Stimulated activated CD4-positive, alpha-beta T cell treated with anti-CD3 and anti-CD28 coated beads, Interleukin-12 subunit alpha, Interleukin-12 subunit beta, amount 100 ng/mL, for 48 hours (primary cell): ENCODE measurements around the gene LCLAT1.
"Not testable (repeated sequence)": the region's sequence is repeated elsewhere in the genome, so short reads cannot be mapped to it uniquely, and the experiment has no call there.

Experiments
- DNase-seq, 3 donors: peaks; one replicate each; pipeline ENCODE4 v3.0.0-alpha.2; 2020; ENCODE audit warnings: low read depth in 2 of 3, low spot score in 1 of 3

LCLAT1 gene

DNA sequence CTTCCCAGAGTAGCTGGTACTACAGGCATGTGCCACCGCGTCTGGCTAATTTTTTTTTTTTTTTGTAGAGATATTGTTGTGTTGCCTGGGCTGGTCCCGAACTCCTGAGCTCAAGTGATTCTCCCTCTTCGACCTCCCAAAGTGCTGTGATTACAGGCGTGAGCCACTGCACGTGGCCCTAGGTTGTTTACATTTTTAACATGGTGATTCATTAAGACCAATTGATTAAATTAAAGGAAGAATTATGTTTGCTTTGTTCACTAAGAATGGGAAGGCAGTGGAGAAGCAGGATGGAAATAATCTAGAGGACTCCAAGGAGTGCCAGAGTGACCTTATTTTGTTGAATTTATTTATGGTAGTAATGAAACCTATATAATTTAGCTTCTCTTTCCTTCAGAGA, 7.5 kb downstream of the LCLAT1 start:
- no peak for DNase-seq

DNA sequence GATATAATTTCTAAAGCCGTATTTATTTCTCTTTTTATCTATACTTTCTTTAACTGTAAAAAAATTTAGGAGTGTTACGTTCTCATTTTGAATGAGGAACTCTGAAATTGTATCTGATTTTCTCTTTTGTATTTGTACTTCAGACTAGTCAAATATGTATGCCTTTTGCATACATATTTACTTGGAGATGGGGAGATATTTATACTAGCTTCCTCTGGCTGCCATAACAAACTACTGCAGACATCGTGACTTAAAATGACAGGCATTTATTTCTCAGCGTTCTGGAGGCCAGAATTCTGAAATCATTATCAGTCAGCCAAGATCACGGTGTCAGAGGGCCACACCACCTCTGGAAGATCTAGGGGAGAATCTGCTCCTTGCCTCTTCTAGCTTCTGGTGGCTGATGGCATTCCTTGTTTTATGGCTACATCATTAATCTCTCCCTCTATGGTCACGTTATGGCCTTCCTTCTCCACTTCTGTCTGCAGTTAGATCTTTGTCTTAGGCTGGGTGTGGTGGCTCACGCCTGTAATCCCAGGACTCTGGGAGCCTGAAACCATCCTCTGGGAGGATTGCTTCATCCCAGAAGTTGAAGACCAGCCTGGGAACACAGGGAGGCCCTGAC, 8.2 kb downstream of the LCLAT1 start:
- no peak for DNase-seq

DNA sequence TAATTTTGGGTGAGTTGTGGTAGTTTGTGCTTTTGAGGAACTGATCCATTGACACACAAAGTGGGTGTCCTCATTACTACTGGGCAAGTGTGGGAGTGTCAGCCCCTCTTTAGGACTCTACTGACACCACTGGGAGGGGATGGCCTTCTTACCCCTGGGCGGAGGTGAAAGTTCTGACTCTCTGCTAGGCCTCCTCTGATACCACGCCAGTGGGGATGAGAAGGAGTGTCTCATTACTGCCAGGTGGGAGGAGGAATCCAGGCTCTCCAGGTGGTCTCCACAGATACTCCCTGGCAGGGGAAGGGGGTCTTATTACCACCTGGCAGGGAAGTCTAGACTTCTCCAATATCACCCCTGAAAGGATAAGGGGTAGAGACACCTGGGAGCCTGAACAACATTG, 9.1 kb downstream of the LCLAT1 start:
- no peak for DNase-seq

DNA sequence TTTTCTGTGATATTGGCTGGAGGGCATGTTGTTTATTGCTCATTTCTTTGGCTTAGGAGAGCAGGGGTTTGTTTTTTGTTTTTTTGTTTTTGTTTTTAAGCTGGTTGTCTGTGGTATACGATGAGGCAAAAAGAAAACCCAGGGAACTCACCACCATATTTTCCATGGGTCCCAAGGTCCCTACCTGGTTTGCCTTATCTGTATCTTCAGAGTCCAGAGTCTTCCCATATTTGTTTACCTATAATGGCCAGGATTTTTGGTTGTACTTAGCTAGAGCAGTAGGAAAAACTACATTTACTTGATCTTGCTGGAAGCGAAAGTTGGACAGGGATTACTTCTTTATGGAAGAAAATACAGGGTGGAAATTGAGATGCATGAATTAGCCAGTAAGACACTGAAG, 9.5 kb downstream of the LCLAT1 start:
- DNase-seq = no peak

DNA sequence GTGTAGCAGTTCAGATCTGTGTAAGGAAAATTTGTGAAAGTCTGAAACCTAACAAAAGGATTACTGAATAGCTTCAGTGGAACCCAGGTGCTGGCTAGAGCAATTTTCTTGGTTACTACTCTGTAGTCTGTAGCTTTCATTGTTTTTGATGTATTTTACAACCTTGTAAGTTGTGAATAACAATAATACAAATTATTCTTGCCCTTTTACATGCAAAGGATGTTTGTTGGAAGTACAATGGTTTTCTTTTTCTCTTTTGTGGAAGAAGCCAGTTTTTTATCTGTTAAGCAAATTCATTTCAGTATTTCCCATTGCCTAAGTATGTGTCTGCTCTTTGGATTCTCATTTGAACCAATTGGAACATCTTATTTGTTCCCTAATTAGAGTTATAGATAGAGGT, 10.2 kb downstream of the LCLAT1 start:
- no peak for DNase-seq

DNA sequence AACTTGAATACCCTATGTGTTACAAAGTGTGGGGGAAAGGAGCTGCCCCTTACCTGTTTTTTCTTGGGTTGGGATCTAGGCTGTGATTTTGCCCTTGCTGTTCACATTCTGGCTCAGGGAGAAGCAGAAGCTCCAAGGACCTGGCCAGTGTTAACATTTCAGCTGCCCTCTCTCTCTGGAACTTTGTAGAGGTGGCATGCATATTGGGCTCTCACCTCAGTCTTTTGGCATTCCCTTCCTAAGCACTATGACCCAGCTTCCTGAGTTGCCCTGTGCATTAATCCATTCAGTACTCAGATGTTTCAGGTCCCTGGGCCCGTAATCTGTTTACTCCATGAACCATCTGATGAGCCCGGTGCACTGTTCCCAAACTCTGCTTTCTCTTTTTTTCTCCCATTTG, 12.1 kb downstream of the LCLAT1 start:
- no peak for DNase-seq

DNA sequence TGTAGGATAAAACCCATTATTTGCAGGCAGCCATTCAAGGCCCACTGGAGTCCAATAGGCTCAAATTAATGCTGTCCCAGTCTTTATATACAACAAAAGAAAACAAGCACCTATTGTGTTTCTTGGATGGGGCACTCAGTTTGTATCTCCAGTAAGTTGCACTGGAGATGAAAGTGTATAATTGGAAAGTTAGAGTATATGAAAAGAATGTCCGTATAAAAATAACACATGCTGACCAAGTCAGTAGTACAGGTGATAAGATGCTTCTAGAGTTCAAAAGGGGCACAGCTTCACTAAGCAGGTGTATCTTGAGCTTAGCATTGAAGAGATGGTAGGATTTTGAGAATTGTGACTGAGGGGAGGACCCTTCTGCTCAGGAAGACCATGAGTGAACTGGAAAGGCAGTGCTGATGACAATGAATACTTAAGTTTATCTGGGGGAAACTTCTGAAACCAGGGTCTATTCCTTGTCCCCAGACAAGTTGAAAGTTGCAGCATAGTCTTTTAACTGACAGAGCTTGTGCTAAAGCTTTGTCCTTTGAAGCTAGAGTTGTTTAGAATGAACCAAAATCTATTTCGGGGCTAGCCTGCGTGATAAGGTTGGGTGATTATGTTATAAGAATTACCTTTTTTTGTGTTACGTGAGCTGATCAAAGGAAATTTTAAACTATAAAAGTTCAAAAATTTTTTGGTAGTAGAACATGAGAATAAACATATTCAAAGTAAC, 15.2 kb downstream of the LCLAT1 start:
- DNase-seq = no peak

DNA sequence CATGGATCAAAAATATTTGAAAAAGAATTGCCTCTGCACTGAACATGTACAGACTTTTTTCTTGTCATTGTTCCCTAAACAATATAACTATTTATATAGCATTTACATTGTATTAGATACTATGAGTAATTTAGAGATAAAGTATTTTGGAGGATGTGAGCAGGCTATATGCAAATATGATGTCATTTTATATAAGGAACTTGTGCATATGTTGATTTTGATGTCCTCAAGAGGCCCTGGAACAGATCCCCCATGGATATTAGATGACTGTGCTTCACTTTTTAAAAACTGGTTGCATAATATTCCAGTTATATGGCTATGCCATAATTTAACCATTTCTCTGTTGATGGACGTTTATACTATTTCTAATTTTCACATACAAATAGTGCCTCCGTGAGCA, 16.5 kb downstream of the LCLAT1 start:
- no peak for DNase-seq

DNA sequence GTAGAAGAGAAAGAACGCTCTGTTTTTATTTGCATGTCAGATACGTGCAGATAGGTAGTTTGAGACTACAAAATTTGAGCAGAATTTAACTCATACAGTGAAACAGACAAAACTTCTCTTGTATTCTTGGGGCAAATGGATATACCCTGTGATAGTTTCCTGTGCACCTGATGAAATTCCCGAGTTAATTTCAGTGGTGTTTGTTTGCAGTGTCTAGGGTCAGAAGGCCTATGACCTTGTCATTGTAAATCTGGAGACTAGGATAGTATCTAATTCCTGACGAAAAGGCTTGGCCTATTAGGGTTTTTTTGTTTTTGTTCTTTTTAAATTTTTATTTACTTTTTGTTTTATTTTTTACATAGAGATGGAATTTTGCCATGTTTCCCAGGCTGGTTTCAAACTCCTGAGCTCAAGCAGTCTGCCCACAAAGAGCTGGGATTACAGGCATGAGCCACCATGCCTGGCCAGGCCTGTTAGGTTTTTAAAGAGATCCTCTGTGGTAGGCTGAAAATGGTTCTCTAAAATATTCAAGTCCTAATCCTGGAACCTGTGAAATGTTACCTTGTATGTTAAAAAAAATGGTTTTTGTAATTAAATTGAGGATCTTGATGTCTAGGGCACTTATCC, 17.6 kb downstream of the LCLAT1 start:
- no peak for DNase-seq

DNA sequence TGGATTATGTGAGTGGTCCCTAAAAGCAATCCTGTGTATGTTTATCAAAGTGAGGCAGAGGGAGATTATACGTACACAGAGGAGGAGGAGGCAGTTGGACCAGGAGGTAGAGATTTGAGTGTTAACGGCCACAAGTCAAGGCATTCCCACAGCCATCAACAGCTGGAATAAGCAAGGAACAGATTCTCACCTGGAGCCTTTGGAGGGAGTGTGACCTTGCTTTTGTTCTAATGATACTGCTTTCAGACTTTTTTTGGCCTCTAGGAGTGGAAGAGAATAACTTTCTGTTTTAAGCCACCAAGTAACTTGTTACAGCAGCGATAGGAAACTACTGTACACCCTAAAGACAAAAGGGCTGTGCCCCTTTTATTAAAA, 18.1 kb downstream of the LCLAT1 start:
- no peak for DNase-seq

DNA sequence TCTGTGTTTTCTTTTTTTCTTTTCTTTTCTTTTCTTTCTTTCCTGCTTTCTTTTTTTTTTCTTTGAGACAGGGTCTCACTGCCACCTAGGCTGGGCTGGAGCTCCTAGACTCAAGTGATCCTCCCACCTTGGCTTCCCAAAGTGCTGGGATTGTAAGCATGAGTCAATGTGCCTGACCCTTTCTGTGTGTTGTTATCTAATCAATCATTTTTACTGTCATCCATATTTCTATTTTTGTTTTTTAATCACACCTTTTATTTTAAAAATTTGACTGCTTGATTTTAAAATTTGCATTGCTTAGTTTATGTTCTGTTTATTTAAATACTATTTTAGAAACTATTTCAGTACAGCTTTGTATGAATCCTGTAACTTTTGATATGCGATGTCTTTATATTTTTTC, 19.2 kb downstream of the LCLAT1 start:
- no peak for DNase-seq

DNA sequence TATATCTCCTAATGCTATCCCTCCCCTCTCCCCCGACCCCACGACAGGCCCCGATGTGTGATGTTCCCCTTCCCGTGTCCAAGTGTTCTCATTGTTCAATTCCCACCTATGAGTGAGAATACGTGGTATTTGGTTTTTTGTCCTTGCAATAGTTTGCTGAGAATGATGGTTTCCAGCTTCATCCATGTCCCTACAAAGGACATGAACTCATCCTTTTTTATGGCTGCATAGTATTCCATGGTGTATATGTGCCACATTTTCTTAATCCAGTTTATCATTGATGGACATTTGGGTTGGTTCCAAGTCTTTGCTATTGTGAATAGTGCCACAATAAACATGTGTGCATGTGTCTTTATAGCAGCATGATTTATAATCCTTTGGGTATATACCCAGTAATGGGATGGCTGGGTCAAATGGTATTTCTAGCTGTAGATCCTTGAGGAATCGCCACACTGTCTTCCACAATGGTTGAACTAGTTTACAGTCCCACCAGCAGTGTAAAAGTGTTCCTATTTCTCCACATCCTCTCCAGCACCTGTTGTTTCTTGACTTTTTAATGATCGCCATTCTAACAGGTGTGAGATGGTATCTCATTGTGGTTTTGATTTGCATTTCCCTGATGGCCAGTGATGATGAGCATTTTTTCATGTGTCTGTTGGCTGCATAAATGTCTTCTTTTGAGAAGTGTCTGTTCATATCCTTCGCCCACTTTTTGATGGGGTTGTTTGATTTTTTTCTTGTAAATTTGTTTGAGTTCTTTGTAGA, 20.2 kb downstream of the LCLAT1 start:
- DNase-seq = not testable (repeated sequence)

DNA sequence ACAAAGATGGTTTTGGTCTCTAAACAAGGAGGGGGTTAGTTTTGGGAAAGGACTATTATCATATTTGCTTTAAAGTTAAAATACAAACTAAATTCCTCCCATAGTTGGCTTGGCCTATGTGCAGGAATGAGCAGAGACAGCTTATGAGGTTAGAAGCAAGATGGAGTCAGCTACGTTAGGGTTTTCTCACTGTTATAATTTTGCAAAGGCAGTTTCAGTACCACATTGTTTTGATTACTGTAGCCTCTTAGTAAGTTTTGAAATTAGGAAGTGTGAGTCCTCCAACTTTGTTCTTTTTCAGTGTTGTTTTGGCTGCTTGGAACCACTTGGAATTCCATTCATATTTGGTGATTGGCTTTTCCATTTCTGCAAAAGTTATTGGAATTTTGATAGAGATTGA, 23.4 kb downstream of the LCLAT1 start:
- no peak for DNase-seq

DNA sequence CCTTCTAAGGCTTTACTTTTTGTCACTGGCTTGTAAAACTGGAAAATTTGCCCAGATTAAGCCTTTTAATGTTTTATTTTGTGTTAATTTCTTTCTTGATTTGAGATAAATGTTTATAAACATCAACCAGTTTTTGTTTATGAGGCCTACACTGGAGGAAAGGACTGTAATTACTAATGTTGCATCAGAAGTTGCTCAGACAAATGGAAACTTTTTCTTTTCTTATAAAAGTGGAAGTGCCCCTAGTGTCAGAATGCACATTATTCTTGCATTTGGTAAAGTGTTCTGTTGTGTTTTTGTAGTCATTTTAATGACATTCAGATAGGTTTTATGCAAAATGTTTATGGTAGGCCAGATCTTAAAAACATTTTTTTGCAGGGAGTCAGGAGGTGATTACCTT, 25.3 kb downstream of the LCLAT1 start:
- no peak for DNase-seq

DNA sequence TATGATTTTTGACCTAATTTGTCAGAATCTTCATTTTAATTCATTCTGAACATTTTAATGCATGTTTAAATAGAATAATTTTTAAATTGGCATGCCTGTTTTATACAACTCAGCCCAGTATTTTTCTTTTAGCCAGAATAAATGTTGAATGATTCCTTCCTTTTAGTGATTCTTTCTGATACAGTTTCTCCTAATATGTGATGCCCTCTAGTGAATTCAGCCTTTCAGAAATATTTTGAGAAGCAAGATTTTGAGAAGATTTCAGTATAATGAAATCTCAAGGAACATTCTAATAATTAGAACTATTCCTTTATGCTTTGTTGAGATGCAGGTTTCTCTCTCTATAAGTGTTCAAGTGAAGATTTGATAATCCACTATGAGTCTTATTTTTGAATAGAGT, 28.5 kb downstream of the LCLAT1 start:
- DNase-seq = no peak

DNA sequence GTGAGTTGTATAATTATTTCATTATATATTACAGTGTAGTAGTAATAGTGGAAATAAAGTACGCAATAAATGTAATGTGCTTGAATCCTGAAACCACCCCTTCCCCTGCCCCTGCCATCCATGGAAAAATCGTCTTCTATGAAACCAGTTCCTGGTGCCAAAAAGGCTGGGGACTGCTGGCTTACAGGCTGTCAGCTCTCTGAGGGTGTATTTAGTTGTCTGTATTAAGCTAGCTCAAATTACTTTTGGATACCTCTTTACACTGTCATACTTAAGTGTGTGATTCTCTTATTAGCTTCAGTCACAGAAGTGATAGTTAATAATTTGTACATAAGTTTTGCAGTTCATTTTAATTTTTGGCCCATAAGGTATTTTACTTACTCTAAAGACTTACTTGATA, 29.6 kb downstream of the LCLAT1 start:
- no peak for DNase-seq

DNA sequence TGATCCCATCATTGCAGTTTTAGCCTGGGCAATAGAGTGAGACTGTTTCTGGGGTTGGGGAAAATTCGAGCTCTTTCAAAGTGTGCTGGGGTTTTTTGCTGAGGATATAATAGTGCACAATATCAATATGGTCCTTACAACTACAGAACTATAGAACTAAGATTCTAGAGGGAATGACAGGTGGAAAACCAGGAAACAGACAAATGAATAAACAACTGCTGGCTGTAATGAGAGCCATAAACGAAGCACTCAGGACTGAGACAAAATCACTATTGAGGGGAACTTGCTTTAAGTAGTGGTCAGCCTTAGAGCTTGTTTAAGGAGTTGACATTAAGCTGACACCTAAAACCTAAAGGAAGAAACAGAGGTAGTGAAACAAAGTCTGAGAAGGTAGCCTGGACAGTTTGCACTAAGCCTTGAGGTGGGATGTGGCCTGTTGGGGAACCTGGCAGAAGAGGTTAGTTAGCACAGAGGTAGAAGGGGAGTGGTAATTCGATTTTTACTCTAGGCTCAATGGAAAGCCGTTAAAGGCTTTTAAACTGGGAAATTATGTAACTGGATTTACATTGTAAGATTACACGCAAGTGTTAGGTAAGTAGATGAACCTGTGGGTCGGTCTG, 33.8 kb downstream of the LCLAT1 start:
- DNase-seq = no peak

DNA sequence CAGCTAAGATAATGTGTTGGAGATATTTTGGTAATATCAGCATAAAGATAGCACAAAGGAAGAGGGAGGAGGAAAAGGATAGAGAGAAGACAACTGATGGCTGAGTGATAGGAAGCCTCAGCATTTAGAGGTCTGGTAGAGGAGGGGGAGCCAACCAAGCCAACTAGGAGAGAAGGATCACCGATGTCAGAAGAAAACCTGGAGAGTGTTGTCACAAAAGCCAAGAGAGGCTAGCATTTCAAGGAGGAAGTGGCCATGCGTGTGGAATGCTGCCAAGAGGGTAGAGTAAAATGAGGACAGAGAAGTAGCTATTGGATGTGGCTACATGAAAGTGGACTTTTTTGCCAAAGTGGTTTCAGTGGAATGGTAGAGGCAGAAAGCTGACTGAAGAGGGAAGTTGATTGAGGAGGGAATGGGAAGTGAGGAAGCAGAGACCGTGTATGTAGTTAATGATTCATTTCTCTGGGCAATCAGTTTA, 34.3 kb downstream of the LCLAT1 start:
- no peak for DNase-seq

DNA sequence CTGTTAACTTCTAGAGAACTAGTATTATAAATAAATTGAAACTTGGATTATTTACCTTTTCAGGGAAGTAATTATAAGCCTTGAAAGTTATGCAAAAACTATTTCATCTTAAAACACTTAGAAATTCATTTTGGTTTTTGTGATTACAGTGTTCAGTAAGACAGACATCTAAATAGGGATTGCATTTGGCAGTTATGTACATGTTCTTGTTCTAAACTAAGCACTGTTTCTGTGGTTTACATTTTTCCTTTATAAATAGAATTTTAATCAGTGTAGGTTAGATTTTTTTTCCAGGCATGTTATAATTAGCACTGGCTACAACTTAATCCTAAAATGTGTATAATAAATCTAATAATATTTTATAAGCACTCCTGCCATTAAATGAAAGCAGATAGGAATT, 35.0 kb downstream of the LCLAT1 start:
- no peak for DNase-seq

DNA sequence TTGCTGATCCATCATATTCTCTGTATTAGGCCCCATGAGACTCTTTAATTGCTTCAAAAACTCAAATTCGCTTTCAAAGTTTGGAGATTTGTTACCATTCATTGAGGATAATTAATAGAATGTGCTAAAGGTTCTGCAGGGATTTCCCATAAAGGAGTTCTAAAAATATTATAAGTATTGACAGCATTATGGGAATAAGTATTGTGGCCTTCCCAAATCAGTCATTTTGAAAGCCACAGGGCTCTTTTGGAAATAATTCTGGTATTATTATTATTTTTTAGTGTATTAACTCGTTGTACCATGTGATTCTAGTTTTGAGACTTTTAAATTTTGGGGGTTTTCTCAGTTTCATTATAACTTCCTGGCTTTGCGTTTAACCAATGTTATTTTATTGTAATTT, 37.1 kb downstream of the LCLAT1 start:
- DNase-seq = no peak

DNA sequence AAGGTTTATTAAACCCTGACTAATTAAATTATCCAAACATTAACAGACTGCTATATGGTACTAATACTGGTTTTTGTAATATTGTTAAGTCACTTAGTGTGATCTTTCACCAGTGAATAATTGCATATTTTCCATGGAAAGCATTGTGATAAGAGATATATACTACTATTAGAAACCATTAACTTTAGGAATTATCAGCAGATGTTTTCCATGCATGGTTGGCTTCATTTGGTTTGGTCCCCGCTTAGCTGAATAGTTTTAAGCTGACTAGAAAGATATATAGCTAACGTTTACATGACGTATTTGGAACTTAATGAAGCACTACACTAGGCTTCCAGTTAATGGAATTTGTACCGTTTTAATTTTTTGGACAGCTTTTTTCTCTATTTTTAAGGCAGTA, 37.9 kb downstream of the LCLAT1 start:
- DNase-seq = no peak
